Hematopoietic multipotent progenitor cell treated with erythropoietin and hydrocortisone succinate and interleukin-3 and kit ligand, for 4 days (in vitro differentiated cells): ENCODE results near the gene C2.
"Not testable (repeated sequence)": the region's sequence is repeated elsewhere in the genome, so short reads cannot be mapped to it uniquely, and the experiment has no call there.

ENCODE experiments used
- DNase-seq: peaks from one replicate; pipeline ENCODE4 v3.0.0-alpha.2; 2015

The C2 gene

GRCh38 chr6:31930962-31931361 is 3.4 kb downstream of the C2 start:
- no peak for DNase-seq

GRCh38 chr6:31932137-31932536 is 4.6 kb downstream of the C2 start:
- not testable (repeated sequence) for DNase-seq

GRCh38 chr6:31933537-31933936 is 6.0 kb downstream of the C2 start:
- DNase-seq = no peak

GRCh38 chr6:31935021-31935420 is 7.5 kb downstream of the C2 start:
- no peak for DNase-seq

- DNase-seq = no peak
Observed at GRCh38 chr6:31935823-31936222, 8.3 kb downstream of the C2 start.

- no peak for DNase-seq
Observed at GRCh38 chr6:31940256-31940664, 12.7 kb downstream of the C2 start.

- DNase-seq = no peak
Observed at GRCh38 chr6:31943742-31944141, 16.2 kb downstream of the C2 start.

GRCh38 chr6:31945154-31945506 is 17.6 kb downstream of the C2 start:
- DNase-seq = no peak

GRCh38 chr6:31945507-31946369 is 18.2 kb downstream of the C2 start, which contains the start of gene CFB:
CFB (plus strand) TSS chr6:31946095; CDS start chr6:31946222, 127 bp downstream.
- no peak for DNase-seq

- no peak for DNase-seq
Observed at GRCh38 chr6:31946370-31946885, 18.9 kb downstream of the C2 start.

GRCh38 chr6:31947070-31947675 is 19.7 kb downstream of the C2 start:
- no peak for DNase-seq

- no peak for DNase-seq
Observed at GRCh38 chr6:31947864-31948263, 20.3 kb downstream of the C2 start.

- no peak for DNase-seq
Observed at GRCh38 chr6:31948306-31948705, 20.8 kb downstream of the C2 start.

GRCh38 chr6:31948753-31949413 is 21.4 kb downstream of the C2 start:
- DNase-seq = no peak

GRCh38 chr6:31949926-31950548 is 22.5 kb downstream of the C2 start:
- DNase-seq = no peak

GRCh38 chr6:31952140-31952805 is 24.8 kb downstream of the C2 start:
- DNase-seq = peak; percentile 72

- no peak for DNase-seq
Observed at GRCh38 chr6:31952890-31953289, 25.4 kb downstream of the C2 start.

- no peak for DNase-seq
Observed at GRCh38 chr6:31954511-31954910, 27.0 kb downstream of the C2 start.

- no peak for DNase-seq
Observed at GRCh38 chr6:31956796-31957195, 29.3 kb downstream of the C2 start.

GRCh38 chr6:31958412-31958740 is 30.9 kb downstream of the C2 start:
- no peak for DNase-seq

GRCh38 chr6:31958741-31959739 is 31.5 kb downstream of the C2 start, which contains the start of the genes NELFE and SKIC2:
NELFE (minus strand) TSS chr6:31958971; CDS start chr6:31958446, 525 bp downstream.
SKIC2 (plus strand) TSS chr6:31959175; CDS start chr6:31959193, 18 bp downstream.
- peak; percentile 99 for DNase-seq
